ENCODE measurements around the gene TOMM6.

Gene TOMM6

DNA sequence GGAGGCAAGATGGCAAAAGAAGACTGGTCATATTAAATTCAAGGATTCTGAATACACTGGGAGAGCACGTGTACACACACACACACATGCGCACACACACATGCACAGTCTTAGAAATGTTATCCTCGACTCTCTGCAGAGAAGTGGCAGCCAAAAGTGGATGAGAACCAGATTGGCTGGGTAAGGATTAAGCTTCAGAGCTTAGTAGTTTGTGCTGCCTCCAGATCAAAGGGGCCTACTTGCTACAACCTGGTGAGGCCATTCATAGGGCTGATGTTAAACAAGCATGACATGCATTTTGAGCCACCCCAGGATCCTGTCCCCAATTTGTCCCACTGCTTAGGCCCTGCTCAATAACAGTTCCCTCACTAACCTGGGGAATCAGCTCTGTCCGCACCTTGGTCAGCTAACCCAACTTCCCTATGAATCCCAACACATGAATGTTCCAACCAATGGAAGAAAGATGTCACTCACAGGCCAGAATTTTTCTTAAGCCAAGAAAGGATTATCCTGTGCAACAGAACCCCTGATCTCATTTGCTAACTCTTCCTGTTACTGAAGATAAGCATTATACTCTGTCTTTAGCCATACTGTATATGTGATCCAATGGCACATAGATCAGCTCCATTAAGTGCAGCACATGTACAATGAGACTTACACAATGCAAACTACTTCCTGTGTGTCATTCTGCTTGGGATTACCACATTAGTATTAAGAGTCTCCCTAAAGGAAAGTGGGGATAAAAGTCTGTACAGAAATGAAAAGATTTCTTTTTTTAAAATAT lies 31.0 kb downstream of the TOMM6 start:
- H3K4me3 ChIP-seq (ENCODE audit: low read length in 2 of 2), result no peak overlapping the region
- H3K9me3 ChIP-seq (replicated peaks in 1 of 2; ENCODE audit: control insufficient read depth in 2 of 2, insufficient read depth in 1 of 2, low read depth in 1 of 2, low read length in 2 of 2), result no peaks in the 10 kb centered on the region
- H4K91ac ChIP-seq (ENCODE audit: low read depth, low read length, poor library complexity), result no peak overlapping the region
- no peak overlapping the region for H3K4ac ChIP-seq (ENCODE audit: low read length)
- H3K14ac ChIP-seq (ENCODE audit: low read length), result no peak overlapping the region
- no peaks in the 10 kb centered on the region for H3K4me1 ChIP-seq (ENCODE audit: control insufficient read depth in 2 of 2, insufficient read depth in 1 of 2, low read depth in 1 of 2, low read length in 2 of 2)
- H2BK120ac ChIP-seq (ENCODE audit: low read depth, low read length), result no peak overlapping the region
- H3K4me2 ChIP-seq (ENCODE audit: insufficient read depth, low read length, poor library complexity, severe bottlenecking), result no peak overlapping the region
- H2BK15ac ChIP-seq (ENCODE audit: low read length), result no peak overlapping the region
- no peaks in the 10 kb centered on the region for H3K79me1 ChIP-seq (ENCODE audit: low read depth, low read length)
- H3K23ac ChIP-seq (ENCODE audit: low read depth, low read length, poor library complexity), result no peak overlapping the region
- no peak overlapping the region for H4K8ac ChIP-seq (ENCODE audit: low read depth, low read length)
- no peak overlapping the region for H2BK12ac ChIP-seq (ENCODE audit: low read length)
- H3K27me3 ChIP-seq (ENCODE audit: control insufficient read depth in 3 of 3, insufficient read depth in 3 of 3, low read depth in 1 of 3, low read length in 3 of 3), result no peaks in the 10 kb centered on the region
- peaks cover 4 to 10% of the 10 kb centered on the region in 2 donors for H3K36me3 ChIP-seq (replicated peaks in 1 of 2; ENCODE audit: control insufficient read depth in 2 of 2, insufficient read depth in 2 of 2, low read length in 2 of 2)
- H3K9ac ChIP-seq (ENCODE audit: low read depth, low read length, poor library complexity), result no peak overlapping the region
- no CpG with 5 or more reads among the region's 4 CpGs for WGBS, 2 donors (ENCODE audit: extremely low coverage in 2 of 2, insufficient read length in 2 of 2, insufficient replicate concordance in 1 of 2)
- H3K27ac ChIP-seq (replicated peaks; ENCODE audit: low read length), result no peak overlapping the region
- no peak for DNase-seq (ENCODE audit: low spot score)
- H2AK5ac ChIP-seq (ENCODE audit: low read depth, low read length), result no peak overlapping the region
- H3K18ac ChIP-seq (ENCODE audit: low read length), result no peak overlapping the region
- no peak overlapping the region for H2BK5ac ChIP-seq (ENCODE audit: low read length)
- H2AFZ ChIP-seq (ENCODE audit: low read length), result no peak overlapping the region

DNA sequence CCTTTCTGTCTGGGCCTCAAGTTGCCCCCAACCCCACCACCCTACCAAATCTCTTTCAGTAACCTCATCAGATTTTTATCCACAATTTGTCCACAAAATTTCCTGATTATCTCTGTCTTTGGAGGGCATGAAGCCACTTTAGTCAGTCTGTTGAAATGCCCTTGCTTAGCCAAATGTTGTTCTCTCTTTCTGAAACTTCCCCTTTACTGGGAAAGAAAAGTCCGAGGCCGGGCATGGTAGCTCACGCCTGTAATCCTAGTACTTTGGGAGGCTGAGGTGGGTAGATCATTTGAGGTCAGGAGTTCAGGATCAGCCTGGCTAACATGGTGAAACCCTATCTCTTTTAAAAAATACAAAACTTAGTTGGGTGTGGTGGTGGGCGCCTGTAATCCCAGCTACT lies 33.8 kb downstream of the TOMM6 start:
- no peak overlapping the region for H2BK120ac ChIP-seq (ENCODE audit: low read depth, low read length)
- no peak overlapping the region for H2BK12ac ChIP-seq (ENCODE audit: low read length)
- WGBS, 2 donors (ENCODE audit: extremely low coverage in 2 of 2, insufficient read length in 2 of 2, insufficient replicate concordance in 1 of 2), result no CpG with 5 or more reads among the region's 4 CpGs
- no peak overlapping the region for H2AK5ac ChIP-seq (ENCODE audit: low read depth, low read length)
- DNase-seq (ENCODE audit: low spot score), result no peak
- H3K14ac ChIP-seq (ENCODE audit: low read length), result no peak overlapping the region
- no peak overlapping the region for H3K9ac ChIP-seq (ENCODE audit: low read depth, low read length, poor library complexity)
- H2AFZ ChIP-seq (ENCODE audit: low read length), result no peak overlapping the region
- H4K8ac ChIP-seq (ENCODE audit: low read depth, low read length), result no peak overlapping the region
- no peaks in the 10 kb centered on the region for H3K79me1 ChIP-seq (ENCODE audit: low read depth, low read length)
- H2BK15ac ChIP-seq (ENCODE audit: low read length), result no peak overlapping the region
- no peak overlapping the region for H3K4me2 ChIP-seq (ENCODE audit: insufficient read depth, low read length, poor library complexity, severe bottlenecking)
- H3K4me1 ChIP-seq (ENCODE audit: control insufficient read depth in 2 of 2, insufficient read depth in 1 of 2, low read depth in 1 of 2, low read length in 2 of 2), result no peaks in the 10 kb centered on the region
- H2BK5ac ChIP-seq (ENCODE audit: low read length), result no peak overlapping the region
- no peak overlapping the region for H3K27ac ChIP-seq (replicated peaks; ENCODE audit: low read length)
- no peaks in the 10 kb centered on the region for H3K27me3 ChIP-seq (ENCODE audit: control insufficient read depth in 3 of 3, insufficient read depth in 3 of 3, low read depth in 1 of 3, low read length in 3 of 3)
- H4K91ac ChIP-seq (ENCODE audit: low read depth, low read length, poor library complexity), result no peak overlapping the region
- H3K9me3 ChIP-seq (replicated peaks in 1 of 2; ENCODE audit: control insufficient read depth in 2 of 2, insufficient read depth in 1 of 2, low read depth in 1 of 2, low read length in 2 of 2), result no peaks in the 10 kb centered on the region
- peaks cover 4 to 5% of the 10 kb centered on the region in 2 donors for H3K36me3 ChIP-seq (replicated peaks in 1 of 2; ENCODE audit: control insufficient read depth in 2 of 2, insufficient read depth in 2 of 2, low read length in 2 of 2)
- no peak overlapping the region for H3K4ac ChIP-seq (ENCODE audit: low read length)
- no peak overlapping the region for H3K4me3 ChIP-seq (ENCODE audit: low read length in 2 of 2)
- H3K23ac ChIP-seq (ENCODE audit: low read depth, low read length, poor library complexity), result no peak overlapping the region
- no peak overlapping the region for H3K18ac ChIP-seq (ENCODE audit: low read length)

DNA sequence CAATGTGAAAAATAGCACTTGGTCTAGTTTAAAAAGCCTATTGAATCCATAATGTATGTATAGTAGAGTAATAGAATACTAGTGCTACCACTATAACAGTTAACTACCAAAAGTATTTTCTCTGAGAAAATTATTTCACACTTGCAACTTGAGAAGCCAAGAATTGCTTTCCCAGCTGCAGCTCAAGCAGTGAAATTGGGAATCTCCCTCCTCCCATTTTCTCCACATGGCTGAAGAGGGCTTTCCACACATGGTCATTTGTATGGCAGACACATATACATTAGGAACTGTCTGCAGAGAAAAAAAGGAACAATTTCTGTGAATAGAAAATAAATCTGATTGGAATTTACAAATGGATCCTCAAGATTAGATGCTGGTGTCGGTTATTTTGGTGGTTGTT lies 34.5 kb downstream of the TOMM6 start:
- no peak overlapping the region for H4K91ac ChIP-seq (ENCODE audit: low read depth, low read length, poor library complexity)
- WGBS, 2 donors (ENCODE audit: extremely low coverage in 2 of 2, insufficient read length in 2 of 2, insufficient replicate concordance in 1 of 2), result no CpG with 5 or more reads among the region's 1 CpG

DNA sequence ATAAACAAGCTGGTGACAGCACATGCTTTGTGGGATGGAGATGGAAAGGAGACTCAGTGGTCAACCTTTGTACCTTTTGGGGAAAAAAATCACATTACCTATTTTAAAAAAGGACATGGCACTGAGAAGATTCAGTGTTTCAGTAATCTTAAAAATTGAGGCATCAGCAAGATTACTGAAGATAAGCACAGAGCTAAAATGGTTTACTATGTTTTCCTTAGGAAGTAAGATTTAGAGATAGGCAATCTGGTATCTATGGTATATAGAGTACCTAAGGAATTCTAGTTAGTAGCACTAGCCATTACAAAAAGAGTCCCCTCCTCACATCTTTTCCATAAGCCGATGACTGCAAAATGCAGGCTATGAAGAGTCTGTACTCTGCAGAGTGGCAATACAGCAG lies 35.7 kb downstream of the TOMM6 start:
- Histone ChIP-seq H3K4me3 (ENCODE audit: low read length in 2 of 2) (no peak overlapping the region), H2BK5ac (ENCODE audit: low read length) (no peak overlapping the region), H3K9me3 (replicated peaks in 1 of 2; ENCODE audit: control insufficient read depth in 2 of 2, insufficient read depth in 1 of 2, low read depth in 1 of 2, low read length in 2 of 2) (no peaks in the 10 kb centered on the region), H3K36me3 (replicated peaks in 1 of 2; ENCODE audit: control insufficient read depth in 2 of 2, insufficient read depth in 2 of 2, low read length in 2 of 2) (peaks cover 4 to 5% of the 10 kb centered on the region in 2 donors), H2AFZ (ENCODE audit: low read length) (no peak overlapping the region), H3K4me2 (ENCODE audit: insufficient read depth, low read length, poor library complexity, severe bottlenecking) (no peak overlapping the region), H3K23ac (ENCODE audit: low read depth, low read length, poor library complexity) (no peak overlapping the region), H3K14ac (ENCODE audit: low read length) (no peak overlapping the region), H4K8ac (ENCODE audit: low read depth, low read length) (no peak overlapping the region), H3K79me1 (ENCODE audit: low read depth, low read length) (no peaks in the 10 kb centered on the region), H2BK15ac (ENCODE audit: low read length) (no peak overlapping the region), H2AK5ac (ENCODE audit: low read depth, low read length) (no peak overlapping the region), H3K27ac (replicated peaks; ENCODE audit: low read length) (no peak overlapping the region), H4K91ac (ENCODE audit: low read depth, low read length, poor library complexity) (no peak overlapping the region), H3K9ac (ENCODE audit: low read depth, low read length, poor library complexity) (no peak overlapping the region), H3K4me1 (ENCODE audit: control insufficient read depth in 2 of 2, insufficient read depth in 1 of 2, low read depth in 1 of 2, low read length in 2 of 2) (no peaks in the 10 kb centered on the region), H3K18ac (ENCODE audit: low read length) (no peak overlapping the region), H3K27me3 (ENCODE audit: control insufficient read depth in 3 of 3, insufficient read depth in 3 of 3, low read depth in 1 of 3, low read length in 3 of 3) (no peaks in the 10 kb centered on the region), H3K4ac (ENCODE audit: low read length) (no peak overlapping the region), H2BK120ac (ENCODE audit: low read depth, low read length) (no peak overlapping the region), H2BK12ac (ENCODE audit: low read length) (no peak overlapping the region)
- WGBS, 2 donors (ENCODE audit: extremely low coverage in 2 of 2, insufficient read length in 2 of 2, insufficient replicate concordance in 1 of 2), result no CpG with 5 or more reads among the region's 1 CpG
- no peak for DNase-seq (ENCODE audit: low spot score)

More for the DNA sequence above, 34.5 kb downstream of the TOMM6 start:
- Histone ChIP-seq H3K4me1 (ENCODE audit: control insufficient read depth in 2 of 2, insufficient read depth in 1 of 2, low read depth in 1 of 2, low read length in 2 of 2) (no peaks in the 10 kb centered on the region), H3K27ac (replicated peaks; ENCODE audit: low read length) (no peak overlapping the region), H3K36me3 (replicated peaks in 1 of 2; ENCODE audit: control insufficient read depth in 2 of 2, insufficient read depth in 2 of 2, low read length in 2 of 2) (peaks cover 4 to 5% of the 10 kb centered on the region in 2 donors), H3K4ac (ENCODE audit: low read length) (no peak overlapping the region), H4K8ac (ENCODE audit: low read depth, low read length) (no peak overlapping the region), H3K4me3 (ENCODE audit: low read length in 2 of 2) (no peak overlapping the region), H3K79me1 (ENCODE audit: low read depth, low read length) (no peaks in the 10 kb centered on the region), H3K18ac (ENCODE audit: low read length) (no peak overlapping the region), H3K4me2 (ENCODE audit: insufficient read depth, low read length, poor library complexity, severe bottlenecking) (no peak overlapping the region), H3K9me3 (replicated peaks in 1 of 2; ENCODE audit: control insufficient read depth in 2 of 2, insufficient read depth in 1 of 2, low read depth in 1 of 2, low read length in 2 of 2) (no peaks in the 10 kb centered on the region), H2AFZ (ENCODE audit: low read length) (no peak overlapping the region), H2AK5ac (ENCODE audit: low read depth, low read length) (no peak overlapping the region), H3K23ac (ENCODE audit: low read depth, low read length, poor library complexity) (no peak overlapping the region), H2BK15ac (ENCODE audit: low read length) (no peak overlapping the region), H3K27me3 (ENCODE audit: control insufficient read depth in 3 of 3, insufficient read depth in 3 of 3, low read depth in 1 of 3, low read length in 3 of 3) (no peaks in the 10 kb centered on the region), H3K9ac (ENCODE audit: low read depth, low read length, poor library complexity) (no peak overlapping the region), H3K14ac (ENCODE audit: low read length) (no peak overlapping the region), H2BK12ac (ENCODE audit: low read length) (no peak overlapping the region), H2BK5ac (ENCODE audit: low read length) (no peak overlapping the region), H2BK120ac (ENCODE audit: low read depth, low read length) (no peak overlapping the region)
- no peak for DNase-seq (ENCODE audit: low spot score)

Data from neuronal stem cell (in vitro differentiated cells).